CD14-positive monocyte (primary cell): Measurements from ENCODE around the gene ONECUT3. TPM values are rescaled to one million over a fixed set of nuclear protein-coding genes. Genes with fewer than 3 reads are reported as not detected.

Experiments used
- DNase-seq, 3 donors: peaks; one replicate each; pipeline ENCODE4 v3.0.0-alpha.2; 2011 to 2022
- H2AFZ ChIP-seq: 2 replicates; pipeline ENCODE4 v1.6.0; 2012; ENCODE audit warnings: mild to moderate bottlenecking, low read depth, low read length, inconsistent platforms; ENCODE audit not compliant: insufficient read depth, poor library complexity, severe bottlenecking
- H3K27ac ChIP-seq, 2 donors: 1 replicate in 1 of 2; 2 replicates in 1 of 2; pipeline ENCODE4 v1.5.1; 2012 to 2013; ENCODE audit warnings: low read length in 2 of 2, control low read depth in 1 of 2, inconsistent platforms in 1 of 2, low read depth in 1 of 2, mild to moderate bottlenecking in 1 of 2
- H3K27me3 ChIP-seq, 2 donors: one replicate each; pipeline versions ENCODE4 v1.6.0 to v1.6.1; 2011 to 2013; ENCODE audit warnings: low read length in 2 of 2; ENCODE audit not compliant: control insufficient read depth in 2 of 2, insufficient read depth in 2 of 2
- H3K36me3 ChIP-seq, 2 donors: replicated peaks in 1 of 2; 1 replicate in 1 of 2; 2 replicates in 1 of 2; pipeline versions ENCODE4 v1.5.1 to v1.6.1; 2012 to 2013; ENCODE audit warnings: low read length in 2 of 2, control low read depth in 1 of 2, inconsistent platforms in 1 of 2, mild to moderate bottlenecking in 1 of 2; ENCODE audit not compliant: insufficient read depth in 2 of 2, control insufficient read depth in 1 of 2
- H3K4me1 ChIP-seq, 2 donors: 1 replicate in 1 of 2; 2 replicates in 1 of 2; pipeline versions ENCODE4 v1.5.1 to v1.6.1; 2012 to 2013; ENCODE audit warnings: low read length in 2 of 2, control low read depth in 1 of 2, inconsistent platforms in 1 of 2, mild to moderate bottlenecking in 1 of 2, moderate library complexity in 1 of 2; ENCODE audit not compliant: insufficient read depth in 2 of 2, control insufficient read depth in 1 of 2
- H3K4me2 ChIP-seq: replicated peaks from 2 replicates; pipeline ENCODE3; 2012; ENCODE audit warnings: low read length, moderate library complexity, mild to moderate bottlenecking; ENCODE audit not compliant: poor library complexity, severe bottlenecking; ENCODE audit errors: extremely low read depth
- H3K4me3 ChIP-seq, 3 experiments: fragments of 200-600 bp in 1 of 3; sonication (generic) in 1 of 3; replicated peaks in 1 of 3; 1 replicate in 2 of 3; 2 replicates in 1 of 3; pipeline ENCODE4 v1.5.1; 2011 to 2013; ENCODE audit warnings: low read length in 3 of 3, mild to moderate bottlenecking in 3 of 3, control low read depth in 2 of 3, low read depth in 2 of 3, inconsistent platforms in 1 of 3, moderate library complexity in 1 of 3
- H3K79me2 ChIP-seq: 2 replicates; pipeline ENCODE4 v1.6.0; 2012; ENCODE audit warnings: mild to moderate bottlenecking, control low read depth, inconsistent platforms, low read length, moderate library complexity; ENCODE audit not compliant: insufficient read depth
- H3K9ac ChIP-seq: 2 replicates; pipeline ENCODE4 v1.6.0; 2017; ENCODE audit warnings: low read length, mild to moderate bottlenecking; ENCODE audit not compliant: insufficient read depth, poor library complexity, severe bottlenecking
- H3K9me3 ChIP-seq, 2 donors: replicated peaks in 1 of 2; 1 replicate in 1 of 2; 2 replicates in 1 of 2; pipeline versions ENCODE4 v1.5.1 to v1.6.1; 2012 to 2013; ENCODE audit warnings: low read length in 2 of 2, control low read depth in 1 of 2; ENCODE audit not compliant: control insufficient read depth in 1 of 2, insufficient read depth in 1 of 2
- H4K20me1 ChIP-seq: 2 replicates; pipeline ENCODE4 v1.6.0; 2012; ENCODE audit warnings: mild to moderate bottlenecking, low read length, control low read depth, moderate library complexity; ENCODE audit not compliant: insufficient read depth
- H3K27ac Mint-ChIP-seq, 7 donors: one replicate each; pipeline ENCODE4 v1.8.0; 2020; ENCODE audit warnings: mild to moderate bottlenecking in 7 of 7, mixed read lengths in 7 of 7, moderate library complexity in 6 of 7, inconsistent platforms in 2 of 7
- H3K27me3 Mint-ChIP-seq, 3 donors: one replicate each; pipeline ENCODE4 v1.8.0; 2021 to 2022; ENCODE audit warnings: low read depth in 3 of 3, mild to moderate bottlenecking in 3 of 3, mixed read lengths in 3 of 3, moderate library complexity in 3 of 3, inconsistent platforms in 1 of 3
- H3K36me3 Mint-ChIP-seq, 2 donors: one replicate each; pipeline ENCODE4 v1.8.0; 2020; ENCODE audit warnings: mixed read lengths in 2 of 2, inconsistent platforms in 1 of 2, mild to moderate bottlenecking in 1 of 2
- H3K4me1 Mint-ChIP-seq: one replicate; pipeline ENCODE4 v1.8.0; 2020; ENCODE audit warnings: mild to moderate bottlenecking, mixed read lengths
- H3K4me3 Mint-ChIP-seq, 2 donors: one replicate each; pipeline ENCODE4 v1.8.0; 2020; ENCODE audit warnings: mild to moderate bottlenecking in 2 of 2, mixed read lengths in 2 of 2, moderate library complexity in 1 of 2
- H3K9me3 Mint-ChIP-seq, 7 donors: one replicate each; pipeline ENCODE4 v1.8.0; 2020 to 2022; ENCODE audit warnings: mixed read lengths in 7 of 7, mild to moderate bottlenecking in 6 of 7, moderate library complexity in 6 of 7, inconsistent platforms in 2 of 7
- CTCF ChIP-seq: fragments of 200-600 bp; IDR thresholded peaks from one replicate; pipeline ENCODE4 v1.8.0; 2022; ENCODE audit warnings: antibody characterized with exemption, mild to moderate bottlenecking
- WGBS: methylation state at CpG from one replicate; pipeline ENCODE4 v1.1.5; 2013; ENCODE audit warnings: missing lambda C conversion rate; ENCODE audit not compliant: insufficient coverage; 5-methylcytosine and 5-hydroxymethylcytosine counted together
- intact Hi-C, 2 donors: fragments of 100-400 bp; cut with micrococcal nuclease; formaldehyde crosslinking; loops; one replicate each; pipeline versions ENCODE4 v1.15.0 to v1.15.1; 2023
- polyA plus RNA-seq, 3 donors: library from polyadenylated mRNA; depleted of rRNA in 1 of 3; unstranded in 2 of 3; stranded (reverse) in 1 of 3; fragments of 300-500 nt in 2 of 3; fragments of >200 nt in 1 of 3; fragmentation: Illumina TruSeq in 2 of 3; gene quantifications; 1 replicate in 2 of 3; 2 replicates in 1 of 3; pipeline ENCODE4 v1.2.3, GENCODE V29; 2012 to 2021

ONECUT3 gene
- polyA plus RNA-seq, 3 donors, result not detected

GRCh38 chr19:1765232-1765903 is 12.1 kb downstream of the ONECUT3 start:
- H3K36me3 ChIP-seq, result no peaks in the 10 kb centered on the region
- Mint-ChIP-seq H3K27me3 (peaks cover 86 to 99% (median 91%) of the 10 kb centered on the region in 3 donors), H3K9me3 (peaks cover 1 to 28% (median 14%) of the 10 kb centered on the region in 7 donors), H3K4me1 (peaks cover 2% of the 10 kb centered on the region), H3K4me3 (peak overlapping the region in 1 of 2 donors; percentile 78), H3K27ac (peak overlapping the region in 1 of 7 donors; percentile 31), H3K36me3 (peaks cover 0 to 5% of the 10 kb centered on the region in 2 donors)
- H3K9me3 ChIP-seq, result peaks cover 11 to 33% of the 10 kb centered on the region in 2 donors
- H3K79me2 ChIP-seq, result no peaks in the 10 kb centered on the region
- no peak for TF ChIP-seq CTCF
- H4K20me1 ChIP-seq, result no peaks in the 10 kb centered on the region
- DNase-seq, result no peak
- intact Hi-C loops, result loop anchor here in 1 of 2 donors (5.0 to 10.0 kb wide), 2 partner anchors 141 to 218 kb away; no protein-coding TSS in a partner anchor
- H3K4me1 ChIP-seq, result no peaks in the 10 kb centered on the region
- H3K4me3 ChIP-seq, result no peak overlapping the region
- H3K27ac ChIP-seq, result no peak overlapping the region
- H2AFZ ChIP-seq, result no peak overlapping the region
- WGBS, result 16% methylated on average over 29 of the region's 33 CpGs
- no peak overlapping the region for H3K9ac ChIP-seq
- no peak overlapping the region for H3K4me2 ChIP-seq
- H3K27me3 ChIP-seq, result peaks cover 47 to 99% of the 10 kb centered on the region in 2 donors

GRCh38 chr19:1765904-1766799 is 12.8 kb downstream of the ONECUT3 start:
- Histone ChIP-seq H3K79me2 (no peaks in the 10 kb centered on the region), H3K27me3 (peaks cover 45 to 99% of the 10 kb centered on the region in 2 donors), H3K9ac (no peak overlapping the region), H3K4me3 (no peak overlapping the region), H3K36me3 (no peaks in the 10 kb centered on the region), H3K9me3 (peaks cover 17 to 41% of the 10 kb centered on the region in 2 donors), H4K20me1 (no peaks in the 10 kb centered on the region), H3K4me2 (no peak overlapping the region), H3K27ac (no peak overlapping the region), H2AFZ (no peak overlapping the region), H3K4me1 (no peaks in the 10 kb centered on the region)
- DNase-seq, result no peak
- Mint-ChIP-seq H3K36me3 (peaks cover 0 to 7% of the 10 kb centered on the region in 2 donors), H3K4me3 (peak overlapping the region in 1 of 2 donors; percentile 78), H3K27me3 (peaks cover 79 to 99% (median 88%) of the 10 kb centered on the region in 3 donors), H3K27ac (no peak overlapping the region), H3K9me3 (peaks cover 8 to 31% (median 22%) of the 10 kb centered on the region in 7 donors), H3K4me1 (peaks cover 2% of the 10 kb centered on the region)
- WGBS, result 4% methylated on average over 26 of the region's 38 CpGs
- TF ChIP-seq CTCF, result no peak
- intact Hi-C loops, result loop anchor here (2.0 to 10.0 kb wide), 3 partner anchors 141 to 219 kb away; no protein-coding TSS in a partner anchor
